Kasumi-1 (cell line): Measurements from ENCODE around the gene SLCO4A1.

Source experiments
- DNase-seq, 2 experiments: peaks; one replicate each; lab custom pipeline; 2025; lab: John Stamatoyannopoulos, UW

Gene SLCO4A1

DNA sequence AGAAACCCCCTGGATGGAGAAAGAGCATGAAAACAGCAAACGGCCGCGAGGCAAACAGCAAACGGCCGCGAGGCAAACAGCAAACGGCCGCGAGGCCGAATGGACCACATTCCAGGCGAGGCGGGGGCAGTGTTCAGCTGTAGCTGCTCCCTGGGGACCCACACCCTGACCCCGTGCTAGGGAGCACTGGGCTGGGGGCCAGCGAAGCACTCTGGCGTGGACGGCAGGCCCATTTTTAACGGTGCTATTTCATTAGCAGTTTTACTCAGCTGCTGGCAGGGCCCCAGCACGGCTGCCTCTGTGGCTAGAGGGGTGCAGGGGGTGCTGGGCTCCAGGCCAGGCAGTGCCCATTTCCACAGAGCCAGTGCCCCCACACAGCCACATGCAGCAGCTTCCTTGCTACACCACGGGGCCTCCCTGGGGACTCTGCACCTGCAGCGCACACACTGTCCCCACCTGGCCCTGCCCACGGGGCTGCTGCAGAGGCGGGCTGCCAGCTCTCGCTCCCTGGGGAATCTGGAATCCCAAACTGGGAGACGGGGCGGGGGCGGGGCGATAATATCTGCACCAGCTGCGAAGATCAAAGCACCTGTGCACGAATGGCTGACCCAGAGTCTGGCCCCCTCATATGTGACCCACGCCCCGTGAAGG is 35.6 kb upstream of the SLCO4A1 start:
- no peak for DNase-seq

DNA sequence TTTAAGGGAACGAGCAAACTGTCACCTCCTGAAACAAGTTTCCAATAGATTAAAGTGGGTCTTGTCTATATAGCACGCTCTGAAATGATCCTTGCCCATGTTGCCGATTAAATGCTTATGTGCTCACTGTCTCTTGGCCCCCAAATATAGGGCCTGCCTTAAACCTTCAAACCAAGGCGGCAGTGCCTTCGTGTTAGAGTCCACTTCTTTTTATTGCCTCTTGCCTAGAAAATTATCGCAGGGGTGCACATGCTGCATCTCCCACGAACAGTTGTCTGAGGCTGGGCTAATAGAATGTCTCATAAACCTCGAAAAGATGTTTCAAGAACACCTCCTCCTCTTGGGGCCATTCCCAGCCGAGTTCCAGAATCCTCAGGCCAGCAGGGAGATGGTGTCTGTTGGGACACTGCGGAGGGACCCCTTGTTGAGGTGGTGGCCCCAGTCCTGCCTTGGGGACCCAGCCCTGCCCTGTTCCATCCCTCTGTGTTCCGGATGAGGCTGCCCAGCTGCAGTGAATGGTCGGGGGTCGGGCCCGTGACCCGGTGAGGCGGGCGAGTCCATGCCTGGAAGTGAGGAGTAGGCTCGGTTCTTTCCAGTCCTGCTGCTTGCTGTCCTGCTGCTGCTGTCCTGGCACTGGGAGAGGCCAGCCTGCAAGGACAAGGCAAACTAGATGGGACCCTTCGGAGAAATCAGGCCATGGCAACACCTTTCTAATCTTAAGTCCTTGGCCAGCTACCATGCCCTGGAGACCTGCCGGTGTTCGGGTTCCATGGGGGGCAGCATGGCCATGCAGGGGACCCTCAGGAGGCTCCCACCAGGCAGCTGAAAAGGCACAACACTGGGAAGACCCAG is 34.7 kb upstream of the SLCO4A1 start:
- DNase-seq = no peak

DNA sequence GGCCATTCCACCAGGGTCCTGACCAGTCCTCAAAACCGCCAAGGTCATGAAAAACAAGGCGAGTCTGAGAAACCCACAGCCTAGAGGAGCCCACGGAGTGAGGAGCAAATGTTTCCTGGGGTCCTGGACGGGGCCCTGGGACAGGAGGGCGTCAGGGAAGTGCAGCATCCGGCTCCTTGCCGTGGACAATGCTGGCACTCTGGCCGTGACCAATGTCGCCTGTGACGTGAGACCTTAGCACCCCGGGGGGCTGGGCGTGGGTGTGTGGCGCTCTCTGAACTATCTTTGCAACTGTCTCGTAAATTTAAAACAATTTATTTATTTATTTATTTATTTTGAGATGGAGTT is 34.1 kb upstream of the SLCO4A1 start:
- no peak for DNase-seq

DNA sequence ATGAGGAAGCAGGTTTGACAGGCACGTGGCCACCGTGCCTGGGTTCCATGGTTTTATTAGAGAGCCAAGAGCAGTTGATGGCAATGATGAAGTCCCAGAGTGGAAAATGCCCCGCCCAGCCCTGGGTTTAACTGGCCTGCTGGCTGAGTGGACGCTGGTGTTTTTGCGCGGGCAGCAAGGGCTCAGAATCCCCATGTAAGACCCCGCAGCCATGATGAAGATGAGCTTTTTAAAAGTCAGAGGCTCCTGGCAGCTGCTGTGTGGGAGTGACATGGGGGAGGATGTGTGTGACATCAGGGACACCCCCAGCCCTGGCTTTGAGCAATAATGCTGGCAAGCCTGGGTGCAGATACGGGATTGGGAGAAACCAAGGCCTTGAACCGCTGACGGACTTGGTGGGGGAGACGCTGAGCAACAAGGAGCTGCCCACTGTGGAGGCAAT is 33.0 kb upstream of the SLCO4A1 start:
- peak in 1 of 2 experiments; percentile 20 for DNase-seq

DNA sequence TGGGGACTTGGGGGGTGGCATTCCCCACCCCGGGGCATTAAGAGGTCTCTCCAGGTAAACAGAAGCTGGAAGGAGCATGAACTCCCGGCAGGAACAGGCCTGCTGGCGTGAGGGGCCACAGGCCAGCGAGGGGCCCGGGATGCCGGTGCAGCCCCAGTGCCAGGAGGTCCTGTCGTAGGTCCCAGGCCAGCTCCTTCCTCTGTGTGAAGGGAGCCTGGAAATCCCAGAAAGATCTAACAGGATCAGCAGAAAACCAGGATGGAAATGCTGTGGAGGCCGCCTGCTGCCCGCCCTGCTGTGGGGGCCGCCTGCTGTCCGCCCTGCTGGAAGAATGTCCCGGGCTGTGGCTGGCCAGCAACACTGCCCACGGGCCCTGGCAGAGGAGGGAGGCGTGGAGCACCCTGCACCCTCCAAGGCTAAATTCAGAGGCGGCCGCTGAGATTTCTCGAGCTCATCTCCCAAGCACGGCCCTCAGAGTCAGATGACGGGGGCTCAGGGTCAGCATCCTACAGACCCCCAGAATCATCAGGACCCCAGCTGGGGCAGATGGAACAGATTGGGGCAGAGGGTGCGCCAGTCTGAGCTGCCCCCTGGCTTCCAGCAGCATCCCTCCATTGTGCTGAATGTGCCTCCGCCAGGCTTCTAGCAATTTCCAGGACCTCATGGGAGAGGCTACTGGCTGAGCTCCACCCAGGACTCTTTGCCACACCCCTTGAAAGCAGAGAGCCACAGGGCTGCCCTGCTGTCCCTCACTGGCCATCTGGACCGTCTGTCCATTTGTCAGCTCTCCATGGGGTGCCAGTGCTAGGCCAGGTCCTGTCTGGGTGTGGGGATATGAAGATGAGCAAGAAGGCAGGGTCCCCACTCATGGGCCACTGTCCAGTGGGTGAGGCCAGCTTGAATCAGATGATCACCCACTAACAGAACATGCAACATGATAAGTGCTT is 32.2 kb upstream of the SLCO4A1 start:
- no peak for DNase-seq

DNA sequence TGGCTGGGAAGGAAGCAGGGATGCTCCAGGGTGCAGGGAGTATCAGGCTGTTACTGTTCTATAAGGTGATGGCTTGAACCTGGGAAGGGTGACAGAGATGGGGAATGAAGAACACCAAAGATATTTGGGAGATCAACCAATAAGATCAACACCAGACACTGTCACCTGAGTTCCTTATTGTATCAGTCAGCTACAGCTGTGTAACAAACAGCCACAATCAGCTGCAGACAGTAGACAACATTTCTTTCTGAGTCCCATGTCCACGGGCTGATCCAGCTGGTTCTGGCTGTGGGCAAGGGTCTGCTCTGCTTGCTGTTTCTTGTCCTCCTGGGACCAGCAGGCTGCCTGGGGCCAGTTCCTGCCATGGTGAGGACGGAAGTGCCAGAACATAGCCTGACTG is 31.3 kb upstream of the SLCO4A1 start:
- no peak for DNase-seq

DNA sequence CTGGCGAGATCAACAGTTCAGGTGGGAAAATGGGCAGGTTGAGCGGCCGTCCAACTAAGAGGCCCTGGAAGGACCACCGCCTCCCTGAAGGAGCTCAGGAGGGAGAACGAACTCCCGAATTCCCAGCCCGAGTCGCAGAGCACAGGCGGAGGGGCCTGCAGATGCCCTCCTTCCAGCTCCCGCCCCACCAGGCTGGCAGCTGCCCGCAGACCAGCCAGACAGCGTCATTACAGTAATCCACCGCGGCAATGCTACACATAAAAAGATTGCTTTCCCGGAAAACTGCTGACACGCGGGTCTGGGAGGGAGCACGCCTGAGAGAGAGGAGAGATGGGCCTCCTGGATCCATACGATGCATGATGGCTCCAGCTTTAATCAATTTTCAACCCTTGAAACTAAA is 30.5 kb upstream of the SLCO4A1 start:
- no peak for DNase-seq

DNA sequence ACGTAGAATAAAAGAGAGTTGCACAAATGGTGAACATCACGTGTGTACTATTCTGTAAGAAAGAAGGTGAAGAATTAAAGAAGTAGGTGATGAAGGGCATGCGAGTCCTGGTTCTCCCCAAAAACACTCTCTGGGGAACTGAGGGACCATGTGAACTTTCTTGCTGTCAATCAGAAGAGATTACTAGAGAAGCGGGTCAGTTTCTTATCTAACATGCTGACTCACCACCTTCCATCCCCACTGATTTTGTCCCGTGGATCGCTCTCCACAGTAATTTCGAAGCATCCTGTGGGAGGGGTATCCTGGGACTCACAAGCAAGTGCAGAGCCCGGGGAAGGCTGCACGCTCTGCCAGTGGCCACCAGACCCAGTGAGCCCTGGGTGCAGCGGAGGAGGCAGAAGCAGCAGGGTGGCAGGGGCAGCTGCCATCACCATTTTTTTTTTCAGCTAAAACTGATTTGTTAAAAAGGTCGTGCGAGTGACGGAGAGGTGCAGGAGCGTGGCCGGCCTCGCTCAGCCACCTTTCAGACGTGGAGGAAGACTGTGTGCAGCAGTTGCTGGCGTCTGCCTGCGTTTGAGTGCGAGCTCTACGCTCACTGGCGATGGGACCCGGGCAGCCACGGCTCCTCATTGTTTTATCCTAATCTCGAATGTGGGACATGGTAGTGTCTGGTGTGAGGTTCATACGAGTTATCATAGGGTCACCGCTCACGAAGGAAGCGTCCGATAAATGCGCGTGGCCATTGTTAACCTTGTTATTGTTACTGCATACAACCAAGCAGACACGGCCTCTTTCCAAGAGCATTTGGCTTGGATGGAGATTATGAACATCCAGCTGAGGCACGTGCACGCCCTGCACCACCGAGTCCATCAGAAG is 28.0 kb upstream of the SLCO4A1 start:
- no peak for DNase-seq

DNA sequence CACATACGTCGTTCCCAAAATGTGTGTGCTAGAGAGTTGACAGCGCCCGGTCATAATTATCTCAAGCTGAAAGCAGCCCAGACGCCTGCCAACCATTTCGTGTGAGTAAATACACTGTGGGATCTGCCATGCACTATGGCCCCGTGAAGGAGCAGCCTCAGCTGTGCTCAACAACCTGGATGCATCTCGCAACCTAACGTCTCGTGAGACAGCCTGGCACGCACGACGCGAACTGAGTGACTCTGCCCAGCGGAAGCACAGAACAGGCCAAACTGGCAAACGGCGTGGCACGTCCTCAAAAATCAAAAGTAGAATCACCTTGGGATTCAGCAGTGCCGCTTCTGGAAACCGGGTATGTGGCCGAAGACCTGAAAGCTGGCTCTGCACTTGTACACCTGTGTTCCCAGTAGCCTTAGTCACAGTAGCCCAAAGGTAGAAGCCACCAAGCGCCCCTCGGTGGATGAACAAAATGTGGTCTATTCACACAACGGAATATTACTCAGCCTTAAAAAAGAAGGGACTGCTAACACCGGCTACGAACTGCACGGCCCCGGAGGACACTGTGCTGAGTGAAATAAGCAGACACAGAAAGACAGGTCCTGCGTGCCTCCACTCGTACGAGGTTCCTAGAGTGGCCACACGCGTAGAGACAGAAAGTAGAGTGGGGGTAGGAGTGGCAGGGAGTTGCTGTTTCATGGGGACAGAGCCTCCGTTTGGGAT is 27.2 kb upstream of the SLCO4A1 start:
- no peak for DNase-seq

DNA sequence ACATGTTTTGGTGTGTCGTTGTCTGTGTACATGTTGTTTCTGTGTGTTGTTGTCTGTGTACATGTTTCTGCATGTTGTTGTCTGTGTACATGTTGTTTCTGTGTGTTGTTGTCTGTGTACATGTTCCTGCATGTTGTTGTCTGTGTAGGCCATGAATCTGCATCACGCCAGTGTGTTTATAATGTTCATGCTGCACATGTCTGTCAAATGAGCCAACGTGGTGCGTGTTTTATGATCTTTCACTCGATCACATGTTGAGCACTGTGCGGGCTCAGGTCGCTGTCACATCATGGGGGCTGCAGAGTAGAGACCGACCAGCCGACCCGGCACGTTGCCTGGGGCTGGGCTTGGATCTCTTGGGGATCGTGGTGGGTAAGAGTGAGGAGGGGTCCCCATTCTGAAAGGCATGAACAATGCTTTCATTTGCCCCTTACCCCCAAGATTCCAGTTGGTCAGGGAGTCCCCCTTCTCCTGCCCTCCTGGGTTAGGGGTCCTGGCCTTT is 26.5 kb upstream of the SLCO4A1 start:
- DNase-seq = no peak

DNA sequence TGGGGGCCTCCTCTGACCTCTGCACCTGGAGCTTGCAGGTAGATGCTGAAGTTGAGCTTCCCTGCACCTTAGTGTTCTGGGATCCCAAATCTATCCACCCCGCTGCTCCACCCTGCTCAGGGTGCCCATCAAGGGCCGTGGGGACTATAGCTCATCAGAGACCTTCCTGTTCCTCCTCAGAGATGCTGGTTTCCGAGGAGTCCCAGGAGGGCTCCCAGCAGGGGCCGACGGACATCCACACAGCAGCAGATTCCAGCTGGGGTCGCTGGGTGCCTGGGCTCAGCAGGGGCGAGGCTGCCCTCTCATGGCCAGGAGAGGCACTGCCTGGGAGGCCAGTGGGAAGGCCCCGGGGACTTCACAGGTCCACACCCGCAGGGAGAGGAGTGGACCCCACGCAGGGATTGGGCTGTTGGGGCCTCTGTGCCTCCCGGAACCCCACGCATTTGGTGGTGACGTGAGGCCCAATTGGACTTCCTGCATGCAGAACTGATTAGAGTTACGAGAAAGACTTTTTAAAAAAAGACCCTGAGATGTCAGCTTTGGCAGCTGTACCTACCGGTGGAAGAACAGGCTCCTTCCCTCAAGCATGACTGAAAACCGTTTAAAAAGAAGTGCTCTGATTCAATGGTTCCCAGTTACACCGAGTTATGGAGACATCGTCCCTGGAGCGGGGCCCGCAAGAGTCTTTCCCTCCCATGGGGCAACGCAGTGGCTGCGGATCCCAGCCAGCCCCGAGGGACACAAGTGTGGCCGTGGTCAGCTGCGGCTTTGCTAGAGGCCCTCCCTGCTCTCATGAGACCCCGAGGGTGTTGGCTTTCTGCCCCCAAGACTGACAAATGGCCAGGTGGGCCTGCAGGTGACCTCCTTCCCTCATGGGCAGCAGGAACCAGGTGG is 25.3 kb upstream of the SLCO4A1 start:
- peak; percentile 56 to 76 for DNase-seq

DNA sequence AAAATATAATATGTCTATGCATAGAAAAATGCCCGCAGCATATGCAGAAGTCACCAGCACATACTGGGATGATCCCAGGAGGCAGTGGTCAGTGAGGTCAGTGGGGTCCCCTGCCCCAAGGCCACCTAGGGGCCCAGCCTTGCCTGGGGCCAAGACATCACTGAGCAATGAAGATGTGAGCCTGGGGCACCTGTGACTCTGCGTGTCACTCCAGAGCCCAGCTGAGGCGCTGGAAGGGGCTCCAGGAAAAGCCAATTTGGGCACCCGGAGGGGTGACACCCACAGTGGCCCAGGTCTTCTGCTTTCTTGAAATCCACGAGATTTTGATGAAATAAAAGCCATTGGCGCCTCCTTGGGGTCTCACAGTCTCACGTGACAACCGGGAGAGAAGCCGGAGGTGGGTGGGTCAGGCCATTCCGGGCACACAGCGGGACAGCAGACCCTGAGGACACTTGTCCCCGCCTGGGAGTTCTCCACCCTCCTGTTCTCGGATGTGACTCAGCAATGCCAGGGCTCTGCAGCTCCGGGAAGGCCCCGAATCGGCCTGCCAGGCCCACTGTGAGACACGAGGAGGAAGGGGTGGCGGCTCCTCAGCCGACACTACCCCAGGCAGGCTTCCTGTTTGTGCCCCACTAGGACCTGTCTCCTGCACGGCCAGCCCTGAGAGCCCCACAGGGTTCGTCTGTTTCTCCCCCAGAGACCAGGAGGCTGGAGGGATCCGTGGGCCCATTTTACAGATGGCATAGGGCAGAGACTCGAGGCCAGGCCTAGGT is 24.4 kb upstream of the SLCO4A1 start:
- DNase-seq = peak; percentile 85 to 87

DNA sequence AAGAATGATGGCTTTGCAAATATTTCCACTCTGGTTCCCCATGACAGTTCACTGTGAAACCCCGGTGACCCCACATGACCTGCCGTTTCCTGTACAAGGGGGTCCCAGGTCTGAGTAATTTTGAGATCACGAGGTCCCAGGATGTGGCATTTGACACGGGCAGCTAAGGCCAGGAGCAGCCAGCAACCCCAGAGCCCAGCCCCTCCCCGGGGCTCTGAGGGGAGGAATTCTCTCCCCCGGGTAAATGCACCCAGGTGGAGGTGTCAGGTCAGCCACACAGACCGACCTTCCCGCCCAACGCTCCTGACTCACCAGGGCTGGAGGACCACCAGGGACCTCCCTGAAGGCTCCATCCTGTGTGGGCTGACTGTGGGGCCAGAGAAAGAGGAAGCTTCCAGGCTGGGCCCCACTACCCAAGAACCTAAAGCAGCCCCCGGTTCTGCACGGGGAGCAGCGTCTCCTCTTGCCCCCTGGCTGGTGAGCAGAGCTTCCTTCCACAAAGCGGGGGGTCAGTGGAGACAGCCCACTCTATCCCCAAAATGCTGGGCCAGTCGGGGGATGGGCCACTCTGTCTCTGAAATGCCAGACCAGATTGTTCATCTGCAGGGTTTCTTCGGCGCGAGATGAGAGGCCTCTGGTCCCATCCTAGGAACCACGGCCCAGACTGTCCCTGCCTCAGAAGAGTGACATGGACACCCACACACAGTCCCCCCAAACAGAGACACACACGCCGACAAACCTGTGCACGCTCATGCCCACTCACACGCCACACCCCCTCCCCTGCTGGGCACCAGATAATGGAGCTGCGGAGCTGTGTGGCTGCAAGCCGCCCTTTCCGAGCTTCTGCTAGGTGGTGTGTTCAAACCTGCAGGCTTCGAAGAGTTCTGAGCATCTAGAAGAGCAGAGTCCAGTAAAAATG is 23.4 kb upstream of the SLCO4A1 start:
- peak; percentile 47 to 61 for DNase-seq

DNA sequence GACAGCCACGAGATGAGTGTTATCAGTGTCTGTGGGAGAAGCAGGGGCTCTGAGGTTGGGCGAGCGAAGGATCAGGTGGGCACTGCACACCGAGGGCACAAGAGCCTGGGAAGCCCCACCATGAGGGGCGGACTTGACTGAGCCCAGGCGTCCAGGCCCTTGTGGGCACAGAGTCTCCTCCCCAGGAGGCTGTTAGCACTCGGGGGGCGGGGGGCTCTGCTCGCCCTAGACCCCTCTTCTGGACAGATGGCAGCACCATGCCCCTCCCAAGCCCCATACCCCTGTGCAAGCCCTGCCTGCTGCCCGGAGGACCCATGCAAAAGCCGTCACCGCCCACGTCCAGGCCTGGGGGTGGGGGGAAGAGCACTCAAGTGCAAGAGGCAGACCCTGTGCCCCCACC is 21.7 kb upstream of the SLCO4A1 start:
- no peak for DNase-seq

DNA sequence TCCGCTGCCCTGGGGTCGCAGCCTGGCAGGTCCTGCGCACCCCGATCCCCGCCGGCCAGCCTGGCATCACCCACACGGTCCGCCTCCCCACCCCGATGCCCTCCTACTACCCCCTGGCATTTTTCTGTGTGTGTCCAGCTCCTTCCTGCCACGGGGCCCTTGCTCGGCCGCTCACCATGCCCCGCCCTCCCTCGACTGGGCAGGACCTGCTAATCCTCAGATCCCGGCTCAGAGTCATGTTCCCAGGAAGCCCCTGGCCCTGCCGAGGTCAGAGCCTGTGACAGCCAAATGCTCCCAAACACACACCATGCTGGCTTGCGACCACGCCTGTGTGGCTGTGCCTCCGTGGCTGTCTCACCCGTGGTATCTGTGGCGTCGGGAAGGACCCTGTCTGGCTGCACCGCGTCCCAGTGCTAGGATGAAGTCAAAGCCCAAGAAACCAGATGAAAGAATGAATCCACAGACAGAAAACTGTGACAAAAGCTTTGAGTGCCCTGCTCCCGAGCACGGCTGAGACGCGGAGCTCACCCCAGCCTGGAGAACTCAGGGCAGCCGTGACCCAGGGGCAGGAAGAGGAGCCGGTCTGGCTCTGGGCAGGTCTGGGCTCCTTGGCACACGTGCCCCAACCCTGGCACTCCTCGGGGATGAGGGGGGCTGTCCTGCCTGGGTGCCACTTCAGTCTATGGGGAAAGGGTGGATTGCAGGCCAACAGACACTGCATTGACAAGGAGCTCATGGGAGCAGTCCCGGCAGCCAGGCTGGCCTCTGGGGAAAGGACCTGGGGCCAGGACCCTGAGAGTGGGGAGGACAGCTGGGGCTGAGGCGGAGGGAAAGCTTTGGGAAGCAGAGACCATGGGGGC is 20.8 kb upstream of the SLCO4A1 start:
- no peak for DNase-seq

DNA sequence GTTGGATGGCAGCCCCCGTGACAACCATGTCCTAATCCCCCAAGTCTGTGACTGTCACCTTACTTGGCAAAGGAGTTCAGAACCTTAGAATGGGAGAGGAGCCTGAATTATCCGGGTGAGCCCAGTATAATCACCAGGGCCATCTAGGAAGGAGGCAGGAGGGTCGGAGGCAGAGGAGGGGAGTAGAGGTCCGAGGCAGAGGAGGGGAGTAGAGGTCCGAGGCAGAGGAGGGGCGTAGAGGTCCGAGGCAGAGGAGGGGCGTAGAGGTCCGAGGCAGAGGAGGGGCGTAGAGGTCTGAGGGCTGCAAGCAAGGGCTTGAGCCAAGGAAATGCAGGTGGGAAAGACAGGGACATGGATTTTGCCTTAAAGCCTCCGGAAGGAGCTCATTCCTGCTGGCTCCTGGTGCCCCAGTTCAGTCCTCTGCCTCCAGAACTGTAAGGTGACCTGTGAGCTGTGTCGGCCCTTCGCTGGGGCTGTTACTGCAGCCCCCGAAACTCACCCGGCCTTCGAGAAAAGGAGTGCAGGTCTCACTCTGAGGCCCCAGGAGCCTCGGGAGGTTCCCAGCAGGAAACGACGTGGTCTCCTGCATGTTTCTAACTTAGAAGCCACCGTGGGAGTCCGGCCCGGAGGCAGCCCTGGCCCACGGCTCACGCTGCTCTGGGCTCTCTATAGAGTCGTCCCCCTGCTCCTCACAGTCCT is 20.0 kb upstream of the SLCO4A1 start:
- no peak for DNase-seq
